Neutrophil (primary cell): Measurements from ENCODE around the gene SLX9.

Experiments
- H3K27ac ChIP-seq: fragments of 200-600 bp; sonication (generic); 2 replicates; pipeline ENCODE4 v1.5.1; 2016; ENCODE audit warnings: mild to moderate bottlenecking, moderate library complexity
- H3K27me3 ChIP-seq: fragments of 200-600 bp; sonication (generic); 2 replicates; pipeline ENCODE4 v1.6.0; 2016; ENCODE audit warnings: mild to moderate bottlenecking
- H3K36me3 ChIP-seq: fragments of 200-600 bp; sonication (generic); 2 replicates; pipeline ENCODE4 v1.5.1; 2017
- H3K4me1 ChIP-seq, 2 experiments: fragments of 200-600 bp in 1 of 2; sonication (generic) in 1 of 2; 1 replicate in 1 of 2; 2 replicates in 1 of 2; pipeline versions ENCODE4 v1.5.1 to v1.6.1; 2013 to 2016; ENCODE audit warnings: low read depth in 1 of 2, low read length in 1 of 2, mild to moderate bottlenecking in 1 of 2, moderate library complexity in 1 of 2; ENCODE audit not compliant: control insufficient read depth in 1 of 2, insufficient read depth in 1 of 2
- H3K4me3 ChIP-seq, 2 experiments: fragments of 200-600 bp in 1 of 2; sonication (generic) in 1 of 2; 1 replicate in 1 of 2; 2 replicates in 1 of 2; pipeline ENCODE4 v1.5.1; 2013 to 2016; ENCODE audit warnings: low read depth in 1 of 2, low read length in 1 of 2, mild to moderate bottlenecking in 1 of 2, moderate library complexity in 1 of 2
- H3K9me3 ChIP-seq: fragments of 200-600 bp; sonication (generic); 2 replicates; pipeline ENCODE4 v1.5.1; 2016
- CTCF ChIP-seq: fragments of 200-600 bp; sonication (generic); IDR thresholded peaks from 2 replicates; pipeline ENCODE4 v1.5.1; 2016; ENCODE audit warnings: antibody characterized with exemption

The SLX9 gene

GRCh38 chr21:45006536-45007095, 66.8 kb downstream of the SLX9 start:
- Histone ChIP-seq H3K4me3 (no peak overlapping the region), H3K4me1 (no peaks in the 10 kb centered on the region), H3K27ac (no peak overlapping the region), H3K36me3 (no peaks in the 10 kb centered on the region), H3K27me3 (peaks cover 55% of the 10 kb centered on the region), H3K9me3 (no peaks in the 10 kb centered on the region)
- TF ChIP-seq CTCF: no peak

- H3K4me3 ChIP-seq: no peak overlapping the region
- no peaks in the 10 kb centered on the region for H3K4me1 ChIP-seq
- H3K36me3 ChIP-seq: no peaks in the 10 kb centered on the region
- H3K27ac ChIP-seq: no peak overlapping the region
- H3K27me3 ChIP-seq: peaks cover 84% of the 10 kb centered on the region
- no peak for TF ChIP-seq CTCF
- no peaks in the 10 kb centered on the region for H3K9me3 ChIP-seq
Measured at GRCh38 chr21:45009616-45010015, 69.8 kb downstream of the SLX9 start.

GRCh38 chr21:45010096-45010495, 70.3 kb downstream of the SLX9 start:
- H3K4me1 ChIP-seq: no peaks in the 10 kb centered on the region
- no peak overlapping the region for H3K4me3 ChIP-seq
- H3K27ac ChIP-seq: no peak overlapping the region
- TF ChIP-seq CTCF: no peak
- H3K9me3 ChIP-seq: no peaks in the 10 kb centered on the region
- H3K27me3 ChIP-seq: peaks cover 86% of the 10 kb centered on the region
- no peaks in the 10 kb centered on the region for H3K36me3 ChIP-seq

- no peaks in the 10 kb centered on the region for H3K9me3 ChIP-seq
- H3K4me1 ChIP-seq: no peaks in the 10 kb centered on the region
- TF ChIP-seq CTCF: no peak
- H3K27ac ChIP-seq: no peak overlapping the region
- H3K27me3 ChIP-seq: peaks cover 93% of the 10 kb centered on the region
- no peak overlapping the region for H3K4me3 ChIP-seq
- H3K36me3 ChIP-seq: no peaks in the 10 kb centered on the region
Measured at GRCh38 chr21:45010860-45011259, 71.0 kb downstream of the SLX9 start.

GRCh38 chr21:45011426-45011825, 71.6 kb downstream of the SLX9 start:
- TF ChIP-seq CTCF: no peak
- Histone ChIP-seq H3K4me3 (no peak overlapping the region), H3K36me3 (no peaks in the 10 kb centered on the region), H3K9me3 (no peaks in the 10 kb centered on the region), H3K27me3 (peaks cover 95% of the 10 kb centered on the region), H3K4me1 (no peaks in the 10 kb centered on the region), H3K27ac (no peak overlapping the region)
